Left ventricle myocardium inferior (tissue), 1 donor: ENCODE results near the gene DAW1. TPM values are rescaled to one million over a fixed set of nuclear protein-coding genes. Genes with fewer than 3 reads are reported as not detected.

Experiments
- DNase-seq: peaks from one replicate; pipeline ENCODE4 v3.0.0-alpha.2; 2020
- H3K27ac ChIP-seq: fragments of 200-600 bp; replicated peaks from 2 replicates; pipeline ENCODE4 v1.8.0; 2021
- H3K27me3 ChIP-seq: fragments of 200-600 bp; 2 replicates; pipeline ENCODE4 v1.8.0; 2021; ENCODE audit warnings: low read depth
- H3K36me3 ChIP-seq: fragments of 200-600 bp; 2 replicates; pipeline ENCODE4 v1.8.0; 2021
- H3K4me1 ChIP-seq: fragments of 200-600 bp; 2 replicates; pipeline ENCODE4 v1.8.0; 2021
- H3K4me3 ChIP-seq: fragments of 200-600 bp; 2 replicates; pipeline ENCODE4 v1.8.0; 2021; ENCODE audit warnings: mild to moderate bottlenecking, moderate library complexity
- H3K9me3 ChIP-seq: fragments of 200-600 bp; replicated peaks from 2 replicates; pipeline ENCODE4 v1.8.0; 2021
- intact Hi-C: fragments of 100-400 bp; cut with micrococcal nuclease; formaldehyde crosslinking; loops from one replicate; pipeline ENCODE4 v1.11.0; 2022
- total RNA-seq: library from RNA; stranded (reverse); fragmentation: NEBNext Ultra II Directional; extraction: Animal tissue kit (Norgen Biotek cat#: 25700); gene quantifications from one replicate; pipeline ENCODE4 v1.2.1, GENCODE V29; 2021
- TF ChIP-seq, protein P1 (sequence below): fragments of 200-600 bp; IDR thresholded peaks from 2 replicates; pipeline ENCODE4 v1.8.0; 2021; ENCODE audit warnings: antibody characterized with exemption, mild to moderate bottlenecking, borderline replicate concordance
- donor health status: DM: no; HTN: yes; CAD: no; lungs with severe emphysema.

DAW1 gene
- total RNA-seq, 1 donor from 2014 or later, result 0.19 TPM

DNA sequence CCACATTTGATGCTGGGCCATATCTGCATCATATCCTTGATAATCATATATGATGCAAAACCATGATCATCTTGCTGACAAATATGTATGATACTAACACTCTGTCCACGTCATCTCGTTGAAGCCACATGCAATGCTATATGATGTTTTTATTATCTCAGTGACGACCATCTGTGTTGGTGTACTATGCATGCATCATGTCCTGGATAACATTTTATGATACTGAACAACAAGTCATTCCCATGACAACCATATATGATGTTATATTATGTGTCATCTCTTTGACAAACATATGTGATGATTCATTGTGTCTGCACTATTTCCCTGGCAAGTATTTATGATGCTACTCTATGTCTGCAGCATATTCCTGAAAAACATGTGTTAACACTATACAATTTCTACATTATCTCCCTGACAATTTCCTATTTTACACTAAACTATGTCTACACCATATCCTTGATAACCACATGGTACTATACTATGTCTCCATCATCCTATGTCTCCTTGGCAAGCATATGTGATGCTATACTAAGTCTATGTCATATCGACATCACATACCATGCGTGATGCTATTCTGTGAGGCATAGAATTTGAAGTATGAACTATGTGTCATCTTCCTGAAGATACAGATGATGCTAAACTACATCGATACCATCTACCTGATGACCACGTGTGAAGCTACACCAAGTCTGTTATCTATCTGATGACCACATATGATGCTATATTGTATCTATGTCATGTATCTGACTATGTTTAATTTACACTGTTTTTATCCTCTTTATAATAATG, 37.0 kb downstream of the DAW1 start:
- Histone ChIP-seq H3K9me3 (no peaks in the 10 kb centered on the region), H3K4me3 (no peak overlapping the region), H3K4me1 (no peaks in the 10 kb centered on the region), H3K27me3 (no peaks in the 10 kb centered on the region), H3K36me3 (no peaks in the 10 kb centered on the region), H3K27ac (no peak overlapping the region)
- TF ChIP-seq, protein P1, sequence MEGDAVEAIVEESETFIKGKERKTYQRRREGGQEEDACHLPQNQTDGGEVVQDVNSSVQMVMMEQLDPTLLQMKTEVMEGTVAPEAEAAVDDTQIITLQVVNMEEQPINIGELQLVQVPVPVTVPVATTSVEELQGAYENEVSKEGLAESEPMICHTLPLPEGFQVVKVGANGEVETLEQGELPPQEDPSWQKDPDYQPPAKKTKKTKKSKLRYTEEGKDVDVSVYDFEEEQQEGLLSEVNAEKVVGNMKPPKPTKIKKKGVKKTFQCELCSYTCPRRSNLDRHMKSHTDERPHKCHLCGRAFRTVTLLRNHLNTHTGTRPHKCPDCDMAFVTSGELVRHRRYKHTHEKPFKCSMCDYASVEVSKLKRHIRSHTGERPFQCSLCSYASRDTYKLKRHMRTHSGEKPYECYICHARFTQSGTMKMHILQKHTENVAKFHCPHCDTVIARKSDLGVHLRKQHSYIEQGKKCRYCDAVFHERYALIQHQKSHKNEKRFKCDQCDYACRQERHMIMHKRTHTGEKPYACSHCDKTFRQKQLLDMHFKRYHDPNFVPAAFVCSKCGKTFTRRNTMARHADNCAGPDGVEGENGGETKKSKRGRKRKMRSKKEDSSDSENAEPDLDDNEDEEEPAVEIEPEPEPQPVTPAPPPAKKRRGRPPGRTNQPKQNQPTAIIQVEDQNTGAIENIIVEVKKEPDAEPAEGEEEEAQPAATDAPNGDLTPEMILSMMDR, result no peak
- intact Hi-C loops, result no loop called here
- DNase-seq, result no peak

DNA sequence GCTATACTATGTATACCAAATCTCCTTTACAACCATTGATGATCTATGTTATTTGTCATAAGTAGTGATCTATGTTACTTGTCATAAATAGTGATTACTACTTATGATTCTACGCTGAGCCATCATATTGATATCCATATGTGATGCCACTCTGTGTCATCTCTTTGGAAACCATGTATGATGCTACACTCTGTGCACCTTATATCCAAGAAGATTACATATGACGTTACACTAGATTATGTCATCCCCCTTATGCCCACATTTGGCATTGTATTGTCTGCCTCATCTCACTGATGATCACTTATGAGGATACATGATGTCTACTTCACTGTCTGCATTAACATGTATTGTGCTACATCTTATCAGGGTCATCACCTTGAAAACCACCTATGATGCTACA, 42.9 kb downstream of the DAW1 start:
- Histone ChIP-seq H3K9me3 (no peaks in the 10 kb centered on the region), H3K27me3 (no peaks in the 10 kb centered on the region), H3K36me3 (no peaks in the 10 kb centered on the region), H3K4me3 (no peak overlapping the region), H3K27ac (no peak overlapping the region), H3K4me1 (no peaks in the 10 kb centered on the region)
- TF ChIP-seq, protein P1, result no peak
- intact Hi-C loops, result no loop called here
- DNase-seq, result no peak

DNA sequence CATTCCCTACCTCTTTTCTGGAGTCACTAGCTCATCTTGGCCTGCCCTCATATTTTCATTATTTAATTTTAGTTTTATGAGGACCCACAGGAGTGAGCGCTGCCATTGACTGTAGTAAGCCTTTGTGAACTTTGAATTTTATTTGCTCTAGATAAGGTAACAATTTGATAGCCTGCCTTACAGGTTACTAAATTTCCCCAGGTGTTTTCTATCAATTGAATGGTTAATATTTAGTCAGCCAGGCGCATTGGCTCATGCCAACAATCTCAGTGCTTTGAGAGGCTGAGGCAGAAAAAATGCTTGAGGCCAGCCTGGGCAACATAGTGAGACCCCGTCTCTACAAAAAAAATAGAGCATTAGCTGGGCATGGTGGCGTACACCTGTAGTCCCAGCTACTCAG, 50.2 kb downstream of the DAW1 start:
- TF ChIP-seq, protein P1, result no peak
- intact Hi-C loops, result no loop called here
- Histone ChIP-seq H3K9me3 (peaks cover 3% of the 10 kb centered on the region), H3K27me3 (no peaks in the 10 kb centered on the region), H3K4me1 (no peaks in the 10 kb centered on the region), H3K4me3 (no peak overlapping the region), H3K36me3 (no peaks in the 10 kb centered on the region), H3K27ac (no peak overlapping the region)
- no peak for DNase-seq

DNA sequence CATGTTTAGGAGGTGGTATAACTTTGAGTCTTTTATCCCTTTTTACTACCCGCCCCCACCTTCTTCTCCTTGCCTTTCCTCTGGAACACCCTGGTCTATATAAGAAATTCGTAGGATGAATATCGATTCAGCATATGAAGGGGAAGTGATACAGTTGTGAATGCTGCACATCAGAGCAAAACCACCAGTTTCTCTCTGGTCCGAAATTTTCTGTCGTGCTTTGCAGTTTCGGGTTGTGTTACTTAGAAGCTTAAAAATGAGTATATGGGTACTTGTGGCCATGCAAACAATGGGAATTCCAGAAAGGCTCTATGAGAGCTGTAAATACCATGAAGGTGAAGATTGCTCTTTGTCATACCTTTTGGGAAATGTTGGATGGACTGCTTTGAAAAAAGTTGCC, 60.6 kb downstream of the DAW1 start:
- Histone ChIP-seq H3K27ac (no peak overlapping the region), H3K9me3 (peaks cover 16% of the 10 kb centered on the region), H3K36me3 (no peaks in the 10 kb centered on the region), H3K27me3 (peaks cover 5% of the 10 kb centered on the region), H3K4me3 (no peak overlapping the region), H3K4me1 (no peaks in the 10 kb centered on the region)
- TF ChIP-seq, protein P1, result no peak
- DNase-seq, result no peak
- intact Hi-C loops, result no loop called here

DNA sequence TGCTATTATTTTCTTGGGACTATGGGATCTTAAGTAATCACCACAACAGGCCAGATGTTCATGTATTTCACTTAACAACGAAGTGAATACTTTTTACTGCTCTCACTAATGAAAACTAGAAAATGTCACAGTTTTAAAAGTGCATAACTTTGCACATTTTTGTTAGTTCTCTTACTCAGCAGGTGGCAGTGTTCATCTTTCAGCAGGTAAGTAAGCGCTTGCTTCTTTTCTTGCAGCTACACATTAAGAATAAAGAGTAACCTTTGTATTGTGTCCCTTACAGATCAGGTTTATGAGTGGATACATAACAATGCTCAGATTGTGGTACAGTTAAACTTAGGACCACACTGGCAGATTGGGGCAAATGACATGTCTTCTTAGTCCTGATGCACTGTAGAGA, 61.0 kb downstream of the DAW1 start:
- H3K4me3 ChIP-seq, result no peak overlapping the region
- intact Hi-C loops, result no loop called here
- no peak overlapping the region for H3K27ac ChIP-seq
- peaks cover 12% of the 10 kb centered on the region for H3K9me3 ChIP-seq
- TF ChIP-seq, protein P1, result no peak
- DNase-seq, result no peak
- peaks cover 5% of the 10 kb centered on the region for H3K27me3 ChIP-seq
- no peaks in the 10 kb centered on the region for H3K4me1 ChIP-seq
- H3K36me3 ChIP-seq, result no peaks in the 10 kb centered on the region
